HG02852 (cell line): Measurements from ENCODE around the gene ZDHHC20.
A peak's percentile ranks its signal among the peaks of the same experiment; 100 is the strongest.

Experiments
- ATAC-seq: cut with Tn5 transposase; IDR thresholded peaks from one replicate; pipeline ENCODE4 v1.9.1; 2021; ENCODE audit warnings: mild to moderate bottlenecking, moderate library complexity; ENCODE audit not compliant: unreplicated experiment

Gene ZDHHC20, protein sequence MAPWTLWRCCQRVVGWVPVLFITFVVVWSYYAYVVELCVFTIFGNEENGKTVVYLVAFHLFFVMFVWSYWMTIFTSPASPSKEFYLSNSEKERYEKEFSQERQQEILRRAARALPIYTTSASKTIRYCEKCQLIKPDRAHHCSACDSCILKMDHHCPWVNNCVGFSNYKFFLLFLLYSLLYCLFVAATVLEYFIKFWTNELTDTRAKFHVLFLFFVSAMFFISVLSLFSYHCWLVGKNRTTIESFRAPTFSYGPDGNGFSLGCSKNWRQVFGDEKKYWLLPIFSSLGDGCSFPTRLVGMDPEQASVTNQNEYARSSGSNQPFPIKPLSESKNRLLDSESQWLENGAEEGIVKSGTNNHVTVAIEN

GRCh38 chr13:21458813-21459701 lies at the start of gene ZDHHC20:
TSS of gene ZDHHC20 (minus strand) at chr13:21459303. CDS start at chr13:21459171, 132 bp downstream.
- peak; percentile 88 for ATAC-seq

DNA sequence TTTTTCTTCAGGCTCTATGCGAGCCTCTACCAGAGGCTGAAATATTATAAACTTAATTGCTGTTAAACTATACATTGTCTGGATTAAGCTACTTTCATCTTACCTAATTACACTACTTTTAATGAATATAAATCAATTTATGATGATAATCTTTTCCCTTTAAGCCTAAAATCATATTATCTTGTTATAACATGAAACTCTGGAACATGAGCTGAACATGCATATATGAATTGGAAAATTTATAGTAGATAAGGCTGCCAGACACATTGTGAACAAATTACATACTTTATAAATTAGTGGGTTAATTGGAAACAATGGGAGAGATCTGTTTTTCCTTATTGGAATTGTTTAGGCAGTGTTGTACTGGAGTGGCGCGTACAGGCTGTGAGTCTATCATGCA lies 45.3 kb upstream of the ZDHHC20 start:
- ATAC-seq = no peak

GRCh38 chr13:21501686-21502085 lies 42.6 kb upstream of the ZDHHC20 start:
- ATAC-seq = no peak

- ATAC-seq = no peak
Observed at GRCh38 chr13:21486322-21486721, 27.2 kb upstream of the ZDHHC20 start.

DNA sequence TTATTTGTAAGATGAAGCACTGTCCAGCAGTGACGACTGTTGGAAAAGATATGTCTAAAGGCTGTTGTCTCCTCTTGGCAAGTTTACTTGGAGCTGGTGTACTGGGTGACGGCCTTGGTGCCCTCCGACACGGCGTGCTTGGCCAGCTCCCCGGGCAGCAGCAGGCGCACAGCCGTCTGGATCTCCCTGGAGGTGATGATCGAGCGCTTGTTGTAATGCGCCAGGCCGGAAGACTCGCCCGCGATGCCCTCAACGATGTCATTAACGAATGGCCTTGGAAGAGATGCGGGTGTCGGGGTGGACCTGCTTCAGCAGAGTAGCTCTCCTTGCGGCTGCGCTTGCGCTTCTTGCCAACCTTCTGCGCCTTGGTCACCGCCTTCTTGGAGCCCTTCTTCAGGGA lies 24.6 kb upstream of the ZDHHC20 start:
- ATAC-seq = no peak

DNA sequence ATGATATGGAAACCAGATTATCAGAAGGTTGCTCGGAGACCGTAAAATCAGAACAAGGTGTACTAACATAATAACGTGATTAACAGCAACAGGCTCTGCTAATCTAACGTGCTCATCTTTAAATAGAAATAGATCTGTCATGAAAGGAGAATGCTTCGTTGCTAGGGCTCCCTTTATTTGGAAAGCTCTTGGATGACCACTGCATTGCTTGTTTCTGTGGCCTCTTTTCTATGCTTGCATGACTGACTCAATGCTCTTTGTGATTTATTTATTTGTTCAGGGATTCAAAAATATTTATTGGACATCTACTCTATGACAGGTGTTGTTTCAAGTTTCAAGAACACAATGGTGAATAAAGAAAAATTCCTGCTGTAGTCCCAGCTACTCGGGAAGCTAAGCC lies 22.3 kb upstream of the ZDHHC20 start:
- no peak for ATAC-seq

DNA sequence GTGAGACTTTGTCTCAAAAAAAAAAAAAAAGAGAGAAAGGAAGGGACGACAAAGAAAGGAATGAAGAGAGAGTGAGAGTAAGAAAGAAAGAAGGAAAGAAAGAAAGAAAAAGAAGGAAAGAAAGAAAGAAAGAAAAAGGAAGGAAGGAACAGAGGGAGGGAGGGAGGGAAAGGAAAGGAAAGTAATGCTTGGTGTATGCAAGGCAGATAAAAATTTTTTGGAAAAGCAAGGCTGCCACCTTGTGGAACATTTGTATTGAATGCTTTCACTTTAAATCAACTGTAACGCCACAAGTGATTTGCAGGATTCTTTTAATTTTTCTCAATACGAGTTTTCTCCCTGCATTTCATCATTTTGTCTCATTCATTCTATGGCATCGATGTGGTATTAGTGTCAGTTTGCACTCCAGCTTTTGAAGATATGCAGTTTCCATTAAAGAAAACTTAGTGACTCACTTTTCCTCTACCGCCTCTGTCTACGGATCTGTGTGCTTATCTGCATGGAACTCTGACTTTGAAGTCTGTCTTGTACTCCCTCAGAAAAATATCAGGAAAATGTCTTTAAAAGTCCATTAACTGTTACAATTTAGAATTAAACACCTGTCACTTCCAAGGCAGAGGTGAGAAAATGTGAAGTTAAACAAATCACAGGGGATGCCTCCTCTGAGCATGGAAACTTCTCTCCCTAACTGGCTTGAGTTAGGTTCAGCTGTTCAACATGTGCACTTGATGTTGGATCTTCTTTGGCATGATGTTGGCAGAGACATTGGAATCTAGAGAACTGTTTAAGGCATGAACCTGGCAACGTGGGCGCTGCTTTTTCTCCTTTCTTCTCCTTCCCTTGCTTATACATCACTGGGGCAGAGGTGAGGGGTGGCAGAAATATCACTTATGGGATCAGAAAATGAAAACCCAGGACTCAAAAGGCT lies 20.0 kb upstream of the ZDHHC20 start:
- peak; percentile 47 for ATAC-seq

DNA sequence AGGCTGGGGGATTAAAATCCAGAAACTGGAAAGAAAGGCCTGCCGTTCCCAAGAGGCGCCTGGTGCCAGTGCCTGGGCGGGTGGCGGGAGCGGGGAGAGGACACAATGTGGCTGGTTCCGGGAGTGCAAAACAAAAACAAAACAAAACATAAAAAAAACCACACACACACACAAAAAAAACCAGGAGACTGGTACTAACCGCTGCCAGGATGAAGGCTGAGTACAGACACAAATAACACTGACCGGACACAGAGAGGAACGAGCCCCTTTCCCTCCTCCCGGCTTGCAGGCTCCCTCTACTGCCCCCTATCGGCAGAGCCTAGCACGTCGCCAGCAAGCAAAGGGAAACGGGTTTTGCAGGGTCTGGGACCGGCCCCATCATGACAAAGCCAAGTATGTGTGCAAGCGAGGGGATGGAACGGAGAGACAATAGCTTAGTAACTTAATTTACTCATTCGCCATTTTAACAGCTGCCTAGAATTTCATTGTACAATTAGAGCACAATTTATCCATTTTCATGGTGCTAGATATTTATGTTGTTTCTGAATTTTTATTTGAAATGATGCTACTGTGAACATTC lies 17.9 kb upstream of the ZDHHC20 start:
- peak; percentile 86 for ATAC-seq

DNA sequence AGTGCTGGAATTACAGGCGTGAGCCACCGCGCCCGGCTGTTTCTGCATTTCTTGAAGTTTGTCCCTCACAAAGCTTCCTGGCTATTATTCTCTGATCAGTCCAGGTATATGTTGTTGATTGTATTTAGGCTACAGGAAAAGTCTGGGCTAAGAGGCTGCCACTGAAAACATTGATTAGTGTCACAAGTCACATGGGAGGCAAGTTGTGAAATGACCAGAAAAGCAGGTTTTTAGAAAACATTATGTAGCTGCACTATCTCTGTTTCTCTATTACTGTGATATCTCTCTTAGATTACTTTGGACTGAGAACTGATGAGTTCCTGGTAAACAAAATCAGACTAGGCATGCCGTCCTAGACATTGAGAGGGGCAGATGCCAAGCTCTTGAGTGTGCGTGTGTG lies 16.0 kb upstream of the ZDHHC20 start:
- ATAC-seq = no peak

- no peak for ATAC-seq
Observed at GRCh38 chr13:21470785-21471184, 11.7 kb upstream of the ZDHHC20 start.

GRCh38 chr13:21466527-21466926 lies 7.4 kb upstream of the ZDHHC20 start:
- no peak for ATAC-seq

GRCh38 chr13:21465710-21466160 lies 6.6 kb upstream of the ZDHHC20 start:
- no peak for ATAC-seq

GRCh38 chr13:21463424-21463823 lies 4.3 kb upstream of the ZDHHC20 start:
- ATAC-seq = no peak

- no peak for ATAC-seq
Observed at GRCh38 chr13:21461131-21461530, 2.0 kb upstream of the ZDHHC20 start.

- ATAC-seq = peak; percentile 37
Observed at GRCh38 chr13:21458451-21458812, 671 bp downstream of the ZDHHC20 start.

GRCh38 chr13:21453387-21454081 lies 5.6 kb downstream of the ZDHHC20 start:
- ATAC-seq = no peak

DNA sequence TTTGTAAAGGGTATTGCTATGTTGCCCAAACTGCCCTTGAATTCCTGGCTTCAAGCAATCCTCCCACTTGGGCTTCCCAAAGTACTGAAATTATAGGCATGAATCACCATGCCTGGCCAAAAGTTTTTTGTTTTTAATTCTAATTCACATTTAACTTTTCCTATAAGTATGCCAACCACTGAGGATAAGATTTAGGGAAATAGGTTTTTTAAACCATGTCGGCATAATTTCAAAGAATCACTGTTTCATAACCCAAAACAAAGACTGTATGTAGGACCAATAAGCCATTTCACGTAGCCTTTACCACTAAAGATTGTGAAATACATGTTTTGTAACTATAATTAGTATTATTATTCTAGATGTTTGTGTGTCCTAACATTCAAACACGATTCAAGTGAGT lies 8.2 kb downstream of the ZDHHC20 start:
- no peak for ATAC-seq

DNA sequence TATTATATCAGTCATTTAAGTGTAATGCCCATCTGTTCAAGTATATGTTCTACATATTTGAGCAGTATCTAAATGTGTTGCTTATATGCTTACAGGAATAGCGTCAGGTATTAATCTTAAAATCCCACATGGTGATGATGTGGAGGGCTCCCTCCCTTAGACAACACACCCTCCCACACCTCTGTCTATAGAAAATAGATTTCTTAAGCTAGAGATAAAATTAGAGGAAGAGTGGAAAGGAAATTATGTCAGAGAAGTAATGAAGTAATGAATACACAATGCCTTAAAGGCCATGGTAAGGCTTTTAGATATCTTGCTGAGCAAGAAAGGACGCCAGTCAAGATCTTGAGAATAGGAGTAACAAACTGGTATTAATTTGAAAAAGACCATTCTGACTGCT lies 12.4 kb downstream of the ZDHHC20 start:
- ATAC-seq = no peak

DNA sequence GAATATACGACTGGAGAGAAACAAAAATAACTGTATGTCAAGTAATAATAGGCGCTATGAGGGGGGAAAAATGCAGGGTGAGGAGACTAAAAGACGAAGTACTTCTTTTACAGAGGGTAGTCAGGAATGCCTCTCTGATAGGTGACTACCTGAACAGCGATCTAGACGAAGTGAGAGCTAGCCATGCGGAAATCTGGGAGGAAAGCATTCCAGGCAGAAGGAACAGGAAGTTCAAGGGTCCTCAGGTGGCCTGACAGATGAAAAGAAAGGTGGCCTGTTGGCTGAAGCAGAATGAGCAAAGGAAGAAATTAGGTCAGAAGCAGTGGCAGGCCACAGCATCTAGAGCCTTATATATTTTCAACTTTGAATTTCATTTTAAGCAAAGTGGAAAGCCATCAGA lies 13.3 kb downstream of the ZDHHC20 start:
- ATAC-seq = no peak

- ATAC-seq = no peak
Observed at GRCh38 chr13:21443171-21443570, 15.9 kb downstream of the ZDHHC20 start.
